ENCODE measurements around the gene CCDC80.

CCDC80 gene

GRCh38 chr3:112631257-112631656 lies 9.7 kb downstream of the CCDC80 start:
- no peak for TF ChIP-seq USF1 (IDR thresholded peaks at IDR 0.05)
- TF ChIP-seq EGR1 (IDR thresholded peaks at IDR 0.05): no peak
- TF ChIP-seq MAX (IDR thresholded peaks at IDR 0.05): no peak
- no peak for TF ChIP-seq TCF12 (IDR thresholded peaks at IDR 0.05; ENCODE audit: low read depth)
- no peak for TF ChIP-seq RAD21 (IDR thresholded peaks at IDR 0.05; ENCODE audit: low read depth)
- TF ChIP-seq TAF1 (IDR thresholded peaks at IDR 0.05; ENCODE audit: low read depth): no peak
- TF ChIP-seq NFIC (IDR thresholded peaks at IDR 0.05): no peak
- TF ChIP-seq CREB1 (IDR thresholded peaks at IDR 0.05; ENCODE audit: low read depth): no peak
- TF ChIP-seq REST (IDR thresholded peaks at IDR 0.05; ENCODE audit: low read depth): no peak
- no peak for TF ChIP-seq TEAD4 (IDR thresholded peaks at IDR 0.05)
- TF ChIP-seq YY1 (IDR thresholded peaks at IDR 0.05; ENCODE audit: low read depth): no peak
- TF ChIP-seq CEBPB (IDR thresholded peaks at IDR 0.05): no peak

- TF ChIP-seq TAF1 (IDR thresholded peaks at IDR 0.05; ENCODE audit: low read depth) (no peak), CREB1 (IDR thresholded peaks at IDR 0.05; ENCODE audit: low read depth) (no peak), YY1 (IDR thresholded peaks at IDR 0.05; ENCODE audit: low read depth) (no peak), EP300 (IDR thresholded peaks at IDR 0.05; ENCODE audit: borderline replicate concordance) (no peak), MAX (IDR thresholded peaks at IDR 0.05) (no peak), NFIC (IDR thresholded peaks at IDR 0.05) (no peak), EGR1 (IDR thresholded peaks at IDR 0.05) (no peak), TEAD4 (IDR thresholded peaks at IDR 0.05) (no peak), TCF12 (IDR thresholded peaks at IDR 0.05; ENCODE audit: low read depth) (no peak)
Observed at GRCh38 chr3:112629425-112629824, 11.5 kb downstream of the CCDC80 start.

GRCh38 chr3:112627919-112628466 lies 12.9 kb downstream of the CCDC80 start:
- no peak for TF ChIP-seq TCF12 (IDR thresholded peaks at IDR 0.05; ENCODE audit: low read depth)

- TF ChIP-seq TCF12 (IDR thresholded peaks at IDR 0.05; ENCODE audit: low read depth) (no peak), YY1 (IDR thresholded peaks at IDR 0.05; ENCODE audit: low read depth) (no peak), TAF1 (IDR thresholded peaks at IDR 0.05; ENCODE audit: low read depth) (no peak), NFIC (IDR thresholded peaks at IDR 0.05) (no peak), EP300 (IDR thresholded peaks at IDR 0.05; ENCODE audit: borderline replicate concordance) (no peak), CEBPB (IDR thresholded peaks at IDR 0.05) (no peak), EGR1 (IDR thresholded peaks at IDR 0.05) (no peak)
Observed at GRCh38 chr3:112627419-112627818, 13.5 kb downstream of the CCDC80 start.

- TF ChIP-seq CREB1 (IDR thresholded peaks at IDR 0.05; ENCODE audit: low read depth): no peak
- no peak for TF ChIP-seq NFIC (IDR thresholded peaks at IDR 0.05)
- no peak for TF ChIP-seq MAX (IDR thresholded peaks at IDR 0.05)
Observed at GRCh38 chr3:112623717-112624116, 17.2 kb downstream of the CCDC80 start.

- TF ChIP-seq TAF1 (IDR thresholded peaks at IDR 0.05; ENCODE audit: low read depth) (no peak), EGR1 (IDR thresholded peaks at IDR 0.05) (no peak), CEBPB (IDR thresholded peaks at IDR 0.05) (no peak), TEAD4 (IDR thresholded peaks at IDR 0.05) (no peak), EP300 (IDR thresholded peaks at IDR 0.05; ENCODE audit: borderline replicate concordance) (no peak), REST (IDR thresholded peaks at IDR 0.05; ENCODE audit: low read depth) (no peak), USF1 (IDR thresholded peaks at IDR 0.05) (no peak), TCF12 (IDR thresholded peaks at IDR 0.05; ENCODE audit: low read depth) (no peak), ZBTB7A (IDR thresholded peaks at IDR 0.05; ENCODE audit: low read depth) (no peak), MAX (IDR thresholded peaks at IDR 0.05) (no peak), YY1 (IDR thresholded peaks at IDR 0.05; ENCODE audit: low read depth) (no peak), FOXM1 (IDR thresholded peaks at IDR 0.05; ENCODE audit: borderline replicate concordance, low read depth) (no peak), RAD21 (IDR thresholded peaks at IDR 0.05; ENCODE audit: low read depth) (no peak)
Observed at GRCh38 chr3:112623213-112623612, 17.7 kb downstream of the CCDC80 start.
